VCaP (cell line): ENCODE data around the gene ABI1.
"Not testable (repeated sequence)": the region's sequence is repeated elsewhere in the genome, so short reads cannot be mapped to it uniquely, and the experiment has no call there.

Experiments
- H3K27ac ChIP-seq: fragments of 450-650 bp; 2 replicates; pipeline ENCODE4 v1.5.1; 2017
- CTCF ChIP-seq: fragments of 450-650 bp; conservative IDR thresholded peaks from 2 replicates; pipeline ENCODE4 v1.5.1; 2017; ENCODE audit warnings: mild to moderate bottlenecking, moderate library complexity

ABI1 gene

DNA sequence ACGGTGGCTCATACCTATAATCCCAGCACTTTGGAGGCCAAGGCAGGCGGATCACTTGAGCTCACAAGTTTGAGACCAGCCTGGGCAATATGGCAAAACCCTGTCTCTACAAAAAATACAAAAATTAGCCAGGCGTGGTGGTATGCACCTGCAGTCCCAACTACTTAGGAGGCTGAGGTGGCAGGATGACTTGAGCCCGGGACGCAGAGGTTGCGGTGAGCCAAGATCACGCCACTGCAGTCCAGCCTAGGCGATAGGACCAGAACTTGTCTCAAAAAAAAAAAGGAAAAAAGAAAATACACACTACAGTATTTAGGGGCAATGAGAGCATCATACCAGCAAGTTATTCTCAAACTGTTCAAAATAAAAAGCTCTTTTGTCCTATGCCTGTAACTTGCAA, 59.5 kb downstream of the ABI1 start:
- H3K27ac ChIP-seq = no peak overlapping the region
- TF ChIP-seq CTCF = no peak

DNA sequence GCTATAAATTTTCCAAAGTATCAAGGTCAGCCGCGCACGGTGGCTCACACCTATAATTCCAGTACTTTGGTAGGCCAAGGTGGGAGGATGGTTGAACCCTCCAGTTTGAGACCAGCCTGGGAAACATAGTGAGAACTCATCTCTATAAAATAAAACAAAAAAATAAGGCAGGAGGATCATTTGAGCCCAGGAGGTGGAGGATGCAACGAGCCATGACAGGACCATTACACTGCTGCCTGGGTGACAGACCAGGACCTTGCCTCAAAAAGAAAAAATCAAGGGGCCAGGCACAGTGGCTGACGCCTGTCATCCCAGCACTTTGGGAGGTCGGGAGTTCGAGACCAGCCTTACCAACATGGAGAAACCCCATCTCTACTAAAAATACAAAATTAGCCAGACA, 60.3 kb downstream of the ABI1 start:
- H3K27ac ChIP-seq = no peak overlapping the region
- no peak for TF ChIP-seq CTCF

DNA sequence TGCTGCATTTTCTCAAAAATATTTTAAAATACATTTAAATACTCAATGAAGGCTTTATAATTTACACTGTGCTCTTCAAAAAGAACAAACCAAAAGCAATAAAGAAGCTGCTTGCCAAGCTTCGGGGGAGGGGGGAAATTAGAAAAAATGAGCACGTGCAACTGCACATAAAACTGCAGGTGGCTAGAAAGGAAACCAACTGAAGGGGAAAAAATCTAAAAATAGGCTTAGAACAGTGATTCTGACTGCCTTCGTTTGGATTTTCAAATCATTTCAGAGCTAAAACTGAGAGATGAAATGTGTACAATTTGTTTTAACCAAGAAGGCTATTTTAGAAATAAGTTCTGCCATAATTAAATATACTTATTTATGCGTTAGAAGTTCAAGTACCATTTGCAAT, 61.4 kb downstream of the ABI1 start:
- no peak for TF ChIP-seq CTCF
- H3K27ac ChIP-seq = no peak overlapping the region

DNA sequence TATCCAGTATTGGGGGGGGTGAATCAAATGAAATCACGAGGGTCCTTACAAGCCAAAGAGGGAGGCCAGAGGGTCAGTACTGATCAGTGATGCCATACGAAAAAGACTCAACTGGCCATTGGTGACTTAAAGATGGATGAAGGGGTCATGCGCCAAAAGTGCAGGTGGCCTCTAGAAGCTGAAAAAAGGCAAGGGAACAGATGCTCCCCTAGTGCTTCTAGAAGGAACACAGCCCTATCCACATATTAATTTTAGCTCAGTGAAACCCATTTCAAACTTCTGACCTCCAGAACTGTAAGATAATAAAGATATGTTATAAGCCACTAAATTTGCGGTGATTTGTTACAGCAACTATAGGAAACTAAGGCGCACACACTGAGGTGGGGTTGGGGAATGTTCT, 62.5 kb downstream of the ABI1 start:
- no peak for TF ChIP-seq CTCF
- no peak overlapping the region for H3K27ac ChIP-seq

DNA sequence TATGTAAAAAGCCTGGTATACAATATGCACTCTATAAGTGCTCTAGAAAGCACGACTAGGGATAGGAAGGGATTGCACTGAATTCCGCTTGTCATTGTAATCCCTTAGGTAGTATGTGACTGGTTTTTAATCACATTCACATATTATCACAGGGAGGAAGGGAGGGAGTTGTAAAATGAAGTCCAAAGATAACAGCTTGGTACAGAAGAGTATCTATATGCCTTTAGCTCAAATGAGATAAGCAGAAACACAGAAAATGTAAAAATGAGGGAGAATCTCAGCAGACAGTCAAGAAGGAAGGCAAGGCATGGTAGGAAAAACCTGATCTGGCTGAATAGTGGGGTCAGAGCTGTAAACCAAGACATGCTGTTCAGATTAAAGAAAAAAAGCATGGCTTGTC, 63.4 kb downstream of the ABI1 start:
- H3K27ac ChIP-seq = no peak overlapping the region
- TF ChIP-seq CTCF = no peak

DNA sequence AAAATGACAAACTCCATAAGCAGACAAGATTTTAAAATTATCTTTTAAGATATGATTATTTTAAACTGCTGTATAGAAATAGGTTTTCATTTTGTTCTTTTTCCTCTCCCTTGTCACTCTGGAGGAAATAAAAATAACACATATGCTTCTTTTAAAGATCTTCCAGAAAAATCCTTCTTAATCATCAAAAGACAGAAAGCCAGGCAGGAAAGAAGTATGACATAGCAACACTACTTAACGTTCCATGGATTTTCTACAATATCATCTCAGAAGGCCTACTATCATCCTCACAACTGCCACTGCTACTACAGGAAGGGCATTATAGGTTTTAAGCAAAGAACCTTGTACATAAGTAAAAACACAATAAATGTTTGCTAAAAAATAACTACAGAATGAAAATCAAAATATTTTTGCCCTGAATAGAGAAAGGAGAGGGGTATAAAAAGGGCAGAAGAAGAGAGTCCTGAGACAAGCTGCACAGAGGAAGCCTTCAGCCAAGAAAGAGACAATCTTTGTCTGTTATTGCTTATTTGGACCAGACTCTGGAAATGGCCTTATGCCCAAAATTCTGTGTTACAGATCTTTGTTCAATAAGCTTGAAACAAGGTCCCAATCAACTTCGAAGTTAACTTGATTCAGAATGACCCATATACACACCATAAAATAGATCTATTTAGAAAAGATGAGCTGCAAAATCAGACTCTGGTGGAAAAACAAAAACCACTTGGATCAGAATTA, 67.8 kb downstream of the ABI1 start:
- no peak overlapping the region for H3K27ac ChIP-seq
- TF ChIP-seq CTCF = no peak

GRCh38 chr10:26790221-26790995, 70.3 kb downstream of the ABI1 start:
- no peak for TF ChIP-seq CTCF
- no peak overlapping the region for H3K27ac ChIP-seq

GRCh38 chr10:26789779-26790178, 71.0 kb downstream of the ABI1 start:
- not testable (repeated sequence) for H3K27ac ChIP-seq
